ENCODE results near the gene NDUFC1.

DNA sequence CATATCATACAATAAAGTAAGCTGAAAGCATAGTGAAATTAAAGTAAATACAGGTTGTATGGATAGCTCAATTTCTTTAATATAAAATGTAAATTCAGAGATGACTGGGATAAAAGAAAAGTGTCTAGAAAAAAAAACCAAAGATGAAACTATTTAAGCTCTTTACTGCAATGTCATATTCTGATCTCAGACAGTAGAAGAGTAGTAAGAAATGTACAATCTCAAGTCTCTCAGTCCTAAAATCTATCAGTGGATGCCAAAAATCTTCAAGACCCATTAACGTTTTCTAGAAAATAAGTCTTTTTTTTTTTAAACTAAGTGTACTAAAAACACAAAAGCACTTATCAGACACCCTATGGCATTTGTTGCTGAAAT lies 36.1 kb downstream of the NDUFC1 start:
- TF ChIP-seq POLR2AphosphoS5 (IDR thresholded peaks at IDR 0.05) = no peak
- TF ChIP-seq, protein P1, sequence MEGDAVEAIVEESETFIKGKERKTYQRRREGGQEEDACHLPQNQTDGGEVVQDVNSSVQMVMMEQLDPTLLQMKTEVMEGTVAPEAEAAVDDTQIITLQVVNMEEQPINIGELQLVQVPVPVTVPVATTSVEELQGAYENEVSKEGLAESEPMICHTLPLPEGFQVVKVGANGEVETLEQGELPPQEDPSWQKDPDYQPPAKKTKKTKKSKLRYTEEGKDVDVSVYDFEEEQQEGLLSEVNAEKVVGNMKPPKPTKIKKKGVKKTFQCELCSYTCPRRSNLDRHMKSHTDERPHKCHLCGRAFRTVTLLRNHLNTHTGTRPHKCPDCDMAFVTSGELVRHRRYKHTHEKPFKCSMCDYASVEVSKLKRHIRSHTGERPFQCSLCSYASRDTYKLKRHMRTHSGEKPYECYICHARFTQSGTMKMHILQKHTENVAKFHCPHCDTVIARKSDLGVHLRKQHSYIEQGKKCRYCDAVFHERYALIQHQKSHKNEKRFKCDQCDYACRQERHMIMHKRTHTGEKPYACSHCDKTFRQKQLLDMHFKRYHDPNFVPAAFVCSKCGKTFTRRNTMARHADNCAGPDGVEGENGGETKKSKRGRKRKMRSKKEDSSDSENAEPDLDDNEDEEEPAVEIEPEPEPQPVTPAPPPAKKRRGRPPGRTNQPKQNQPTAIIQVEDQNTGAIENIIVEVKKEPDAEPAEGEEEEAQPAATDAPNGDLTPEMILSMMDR (IDR thresholded peaks at IDR 0.05) = no peak
- no peak for TF ChIP-seq POLR2A (IDR thresholded peaks at IDR 0.05; ENCODE audit: low read depth)
- no peak for TF ChIP-seq EP300 (IDR thresholded peaks at IDR 0.05)

Data from esophagus muscularis mucosa (tissue), 4 donors.